IMR-90 (cell line): ENCODE measurements around the gene STXBP6. TPM values are rescaled to one million over a fixed set of nuclear protein-coding genes. Genes with fewer than 3 reads are reported as not detected.

Experiments used
- ATAC-seq: fragments of 200-7000 bp; cut with Tn5 transposase; 2 replicates; pipeline ENCODE4 v1.9.1; 2020; ENCODE audit warnings: low read depth, mild to moderate bottlenecking, moderate library complexity
- BruUV-seq: library from RNA; stranded (reverse); fragments of 400-500 nt; replicated peaks from 2 replicates; lab custom pipeline; 2021; lab: Mats Ljungman, UMichigan
- CTCF ChIA-PET: fragments of 300-600 bp; formaldehyde crosslinking; extraction: SDS; loops from one replicate; lab custom pipeline; 2021; ENCODE audit warnings: antibody characterized with exemption; lab: Yijun Ruan, JAX
- POLR2A ChIA-PET: fragments of 300-600 bp; sonication (Branson Sonifier 250); formaldehyde crosslinking; loops from one replicate; lab custom pipeline; 2022; ENCODE audit warnings: antibody characterized with exemption; ENCODE audit not compliant: unreplicated experiment; lab: Charles Lee
- DNase-seq: peaks from one replicate; pipeline ENCODE4 v3.0.0; 2013
- H2AFZ ChIP-seq: replicated peaks from 2 replicates; pipeline ENCODE3; 2013; ENCODE audit warnings: low read length, mild to moderate bottlenecking; ENCODE audit not compliant: poor library complexity
- H2AK5ac ChIP-seq: 2 replicates; pipeline ENCODE4 v1.6.1; 2013; ENCODE audit warnings: low read depth, low read length, inconsistent platforms
- H2AK9ac ChIP-seq: replicated peaks from 2 replicates; pipeline ENCODE3; 2013; ENCODE audit warnings: mild to moderate bottlenecking, low read depth, low read length, moderate library complexity; ENCODE audit not compliant: poor library complexity
- H2BK120ac ChIP-seq: 2 replicates; pipeline ENCODE4 v1.6.1; 2013; ENCODE audit warnings: low read depth, low read length, inconsistent platforms
- H2BK15ac ChIP-seq: 3 replicates; pipeline ENCODE4 v1.6.1; 2013; ENCODE audit warnings: low read depth, low read length, inconsistent platforms
- H2BK20ac ChIP-seq: 2 replicates; pipeline ENCODE4 v1.6.1; 2013; ENCODE audit warnings: low read depth, mild to moderate bottlenecking, inconsistent platforms, low read length, moderate library complexity
- H2BK5ac ChIP-seq: 2 replicates; pipeline ENCODE4 v1.6.1; 2013; ENCODE audit warnings: mild to moderate bottlenecking, low read depth, low read length, inconsistent platforms; ENCODE audit not compliant: poor library complexity, severe bottlenecking
- H3K14ac ChIP-seq: replicated peaks from 2 replicates; pipeline ENCODE4 v1.6.1; 2013; ENCODE audit warnings: low read depth, low read length, inconsistent platforms
- H3K18ac ChIP-seq: 2 replicates; pipeline ENCODE4 v1.6.1; 2013; ENCODE audit warnings: low read depth, low read length, control low read depth
- H3K23ac ChIP-seq: 2 replicates; pipeline ENCODE4 v1.6.1; 2013; ENCODE audit warnings: low read depth, low read length, inconsistent platforms
- H3K27ac ChIP-seq: 2 replicates; pipeline ENCODE4 v1.5.1; 2013; ENCODE audit warnings: mild to moderate bottlenecking, control low read depth, low read length; ENCODE audit not compliant: insufficient read depth
- H3K27me3 ChIP-seq: 2 replicates; pipeline ENCODE4 v1.6.1; 2013; ENCODE audit warnings: low read length; ENCODE audit not compliant: control insufficient read depth, insufficient read depth
- H3K36me3 ChIP-seq: 2 replicates; pipeline ENCODE4 v1.6.1; 2013; ENCODE audit warnings: low read length, mixed read lengths; ENCODE audit not compliant: control insufficient read depth, insufficient read depth
- H3K4ac ChIP-seq: 2 replicates; pipeline ENCODE4 v1.6.1; 2013; ENCODE audit warnings: low read depth, low read length, inconsistent platforms
- H3K4me1 ChIP-seq: 2 replicates; pipeline ENCODE4 v1.6.1; 2013; ENCODE audit warnings: low read length, mixed read lengths; ENCODE audit not compliant: control insufficient read depth, insufficient read depth
- H3K4me2 ChIP-seq: 2 replicates; pipeline ENCODE4 v1.6.1; 2013; ENCODE audit warnings: low read depth, mild to moderate bottlenecking, control low read depth, low read length, moderate library complexity
- H3K4me3 ChIP-seq: 2 replicates; pipeline ENCODE4 v1.5.1; 2013; ENCODE audit warnings: low read depth, mild to moderate bottlenecking, control low read depth, low read length, moderate library complexity; ENCODE audit not compliant: insufficient read depth
- H3K56ac ChIP-seq: 2 replicates; pipeline ENCODE4 v1.6.1; 2013; ENCODE audit warnings: low read length, inconsistent platforms; ENCODE audit not compliant: insufficient read depth; ENCODE audit errors: extremely low read depth
- H3K79me1 ChIP-seq, 2 experiments: 2 replicates each; pipeline ENCODE4 v1.6.1; 2013; ENCODE audit warnings: low read length in 2 of 2, inconsistent platforms in 1 of 2, low read depth in 1 of 2
- H3K9ac ChIP-seq: 2 replicates; pipeline ENCODE4 v1.6.1; 2013; ENCODE audit warnings: low read depth, low read length, control low read depth
- H3K9me1 ChIP-seq: 2 replicates; pipeline ENCODE4 v1.6.1; 2013; ENCODE audit warnings: low read length, inconsistent platforms; ENCODE audit not compliant: insufficient read depth
- H3K9me3 ChIP-seq: 2 replicates; pipeline ENCODE4 v1.6.1; 2013; ENCODE audit warnings: low read length; ENCODE audit not compliant: control insufficient read depth, insufficient read depth
- H4K20me1 ChIP-seq: 2 replicates; pipeline ENCODE4 v1.6.1; 2013; ENCODE audit warnings: low read length, inconsistent platforms; ENCODE audit not compliant: insufficient read depth
- H4K5ac ChIP-seq: 2 replicates; pipeline ENCODE4 v1.6.1; 2013; ENCODE audit warnings: mild to moderate bottlenecking, low read depth, low read length, control low read depth
- H4K8ac ChIP-seq, 2 experiments: 2 replicates each; pipeline ENCODE4 v1.6.1; 2013; ENCODE audit warnings: low read depth in 2 of 2, low read length in 2 of 2, control low read depth in 1 of 2, inconsistent platforms in 1 of 2
- H4K91ac ChIP-seq: 2 replicates; pipeline ENCODE4 v1.6.1; 2013; ENCODE audit warnings: low read depth, low read length, inconsistent platforms; ENCODE audit not compliant: insufficient read depth
- MXI1 ChIP-seq: IDR thresholded peaks from 2 replicates; pipeline ENCODE4 v1.6.1; 2012; ENCODE audit warnings: low read depth, mild to moderate bottlenecking, low read length, moderate library complexity, borderline replicate concordance
- POLR2A ChIP-seq: IDR thresholded peaks from 2 replicates; pipeline ENCODE4 v1.6.1; 2012; ENCODE audit warnings: mild to moderate bottlenecking, low read depth, low read length
- SMC3 ChIP-seq: fragments of 150-350 bp; IDR thresholded peaks from 2 replicates; pipeline ENCODE4 v1.6.1; 2016; ENCODE audit warnings: low read depth, mild to moderate bottlenecking, antibody characterized with exemption, low read length, moderate library complexity
- WGBS, 2 experiments: methylation state at CpG; one replicate each; pipeline versions ENCODE4 v1.1.5 to v1.1.7; 2013; ENCODE audit warnings: missing lambda C conversion rate in 2 of 2; ENCODE audit not compliant: insufficient read length in 1 of 2; ENCODE audit errors: extremely low coverage in 2 of 2; 5-methylcytosine and 5-hydroxymethylcytosine counted together
- dilution Hi-C: fragments of 300-500 bp; cut with HindIII; formaldehyde crosslinking; loops from one replicate; pipeline ENCODE4 v1.14.3; 2018; ENCODE audit warnings: low sequenced_read_pairs; ENCODE audit not compliant: unreplicated experiment
- in situ Hi-C: fragments of 300-500 bp; cut with MboI; formaldehyde crosslinking; loops from 3 replicates; pipeline ENCODE4 v1.14.3; 2019; ENCODE audit warnings: low sequenced_read_pairs, inconsistent platforms, mixed read lengths
- intact Hi-C: fragments of 100-400 bp; cut with micrococcal nuclease; formaldehyde crosslinking; loops from 2 replicates; pipeline ENCODE4 v1.10.0; 2022
- polyA plus RNA-seq, 3 experiments: library from polyadenylated mRNA; depleted of rRNA; stranded (reverse); fragments of >200 nt; gene quantifications; 2 replicates each; pipeline ENCODE4 v1.2.3, GENCODE V29; 2012; ENCODE audit warnings: low replicate concordance in 1 of 3
- total RNA-seq: library from RNA; depleted of rRNA; stranded (reverse); fragments of >200 nt; gene quantifications from 2 replicates; pipeline ENCODE4 v1.2.3, GENCODE V29; 2012
- TF ChIP-seq, protein P1 (sequence below): fragments of 150-350 bp; IDR thresholded peaks from 2 replicates; pipeline ENCODE4 v1.6.1; 2017; ENCODE audit warnings: mild to moderate bottlenecking, antibody characterized with exemption, low read length, low read depth

STXBP6 gene
- total and polyA plus RNA-seq, 2 of the 4 experiments (the other 2 are of a cell fraction) = 14.2 to 14.3 TPM

GRCh38 chr14:24984846-24985589 lies 64.9 kb downstream of the STXBP6 start:
- CTCF ChIA-PET = no interaction called here

More at GRCh38 chr14:24984846-24985589, 64.9 kb downstream of the STXBP6 start:
- Histone ChIP-seq H3K79me1 (no peaks in the 10 kb centered on the region), H2AFZ (no peak overlapping the region), H4K20me1 (peaks cover 3% of the 10 kb centered on the region; the same call in 1 of the 2 replicates), H3K4me1 (peaks cover 5% of the 10 kb centered on the region), H3K4ac (no peak overlapping the region), H3K14ac (peak overlapping the region; percentile 33; the same call in 1 of the 2 replicates), H3K4me3 (no peak overlapping the region), H2BK5ac (no peak overlapping the region), H4K5ac (no peak overlapping the region), H3K9me3 (no peaks in the 10 kb centered on the region), H2AK5ac (no peak overlapping the region), H3K27me3 (peaks cover 6% of the 10 kb centered on the region), H3K23ac (no peak overlapping the region), H2BK15ac (no peak overlapping the region), H2BK120ac (no peak overlapping the region), H2BK20ac (0 out of 2 replicates have a peak overlapping the region, but pooled peaks have one; percentile 11), H3K36me3 (no peaks in the 10 kb centered on the region), H3K56ac (no peak overlapping the region), H4K91ac (no peak overlapping the region), H3K9ac (no peak overlapping the region), H3K4me2 (no peak overlapping the region), H3K18ac (no peak overlapping the region), H3K27ac (no peak overlapping the region), H2AK9ac (no peak overlapping the region), H4K8ac (no peak overlapping the region), H3K9me1 (no peaks in the 10 kb centered on the region)
- no peak for DNase-seq
- POLR2A ChIA-PET = no interaction called here
- WGBS, 2 experiments = 60% methylated on average over 3 of the region's 6 CpGs; no CpG with 5 or more reads in 1 of the 2 experiments
- TF ChIP-seq MXI1 = no peak
- no peak for TF ChIP-seq SMC3
- TF ChIP-seq POLR2A = no peak
- TF ChIP-seq, protein P1, sequence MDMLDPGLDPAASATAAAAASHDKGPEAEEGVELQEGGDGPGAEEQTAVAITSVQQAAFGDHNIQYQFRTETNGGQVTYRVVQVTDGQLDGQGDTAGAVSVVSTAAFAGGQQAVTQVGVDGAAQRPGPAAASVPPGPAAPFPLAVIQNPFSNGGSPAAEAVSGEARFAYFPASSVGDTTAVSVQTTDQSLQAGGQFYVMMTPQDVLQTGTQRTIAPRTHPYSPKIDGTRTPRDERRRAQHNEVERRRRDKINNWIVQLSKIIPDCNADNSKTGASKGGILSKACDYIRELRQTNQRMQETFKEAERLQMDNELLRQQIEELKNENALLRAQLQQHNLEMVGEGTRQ = no peak
- intact Hi-C loops (loop anchor here (5.0 kb wide), 1 partner anchor 138 kb away; no protein-coding TSS in a partner anchor), dilution Hi-C loops (no loop called here), in situ Hi-C loops (no loop called here)
- no peak for ATAC-seq
- BruUV-seq = no TSS peak
